ENCODE data around the gene PCSK6. TPM values are rescaled to one million over a fixed set of nuclear protein-coding genes. Genes with fewer than 3 reads are reported as not detected.

PCSK6 gene
- total RNA-seq, 1 experiment from 2014 or later, result 0.36 TPM

GRCh38 chr15:101510212-101511197, 21.0 kb upstream of the PCSK6 start:
- no peaks in the 10 kb centered on the region; the same call in 1 of the 2 replicates for H3K27me3 ChIP-seq
- DNase-seq, result no peak
- no peaks in the 10 kb centered on the region for H3K9me3 ChIP-seq (replicated peaks)
- no peak overlapping the region for H3K27ac ChIP-seq
- H3K4me3 ChIP-seq, result no peak overlapping the region
- H3K4me1 ChIP-seq, result no peaks in the 10 kb centered on the region
- no peaks in the 10 kb centered on the region for H3K36me3 ChIP-seq

GRCh38 chr15:101509279-101509678, 19.8 kb upstream of the PCSK6 start:
- Histone ChIP-seq H3K27me3 (no peaks in the 10 kb centered on the region; the same call in 1 of the 2 replicates), H3K9me3 (replicated peaks) (no peaks in the 10 kb centered on the region), H3K27ac (no peak overlapping the region), H3K4me3 (no peak overlapping the region), H3K36me3 (no peaks in the 10 kb centered on the region), H3K4me1 (no peaks in the 10 kb centered on the region)
- DNase-seq, result no peak

GRCh38 chr15:101506491-101506890, 17.0 kb upstream of the PCSK6 start:
- no peaks in the 10 kb centered on the region for H3K36me3 ChIP-seq
- no peaks in the 10 kb centered on the region for H3K4me1 ChIP-seq
- H3K27ac ChIP-seq, result no peak overlapping the region
- no peaks in the 10 kb centered on the region; the same call in 1 of the 2 replicates for H3K27me3 ChIP-seq
- no peak overlapping the region for H3K4me3 ChIP-seq
- H3K9me3 ChIP-seq (replicated peaks), result no peaks in the 10 kb centered on the region
- DNase-seq, result no peak

GRCh38 chr15:101505610-101506337, 16.3 kb upstream of the PCSK6 start:
- H3K36me3 ChIP-seq, result no peaks in the 10 kb centered on the region
- H3K27me3 ChIP-seq, result no peaks in the 10 kb centered on the region; the same call in 1 of the 2 replicates
- no peaks in the 10 kb centered on the region for H3K9me3 ChIP-seq (replicated peaks)
- no peaks in the 10 kb centered on the region; the same call in 1 of the 2 replicates for H3K4me1 ChIP-seq
- H3K27ac ChIP-seq, result no peak overlapping the region
- no peak overlapping the region for H3K4me3 ChIP-seq
- no peak for DNase-seq

- no peaks in the 10 kb centered on the region; the same call in 1 of the 2 replicates for H3K27me3 ChIP-seq
- H3K36me3 ChIP-seq, result no peaks in the 10 kb centered on the region
- H3K4me1 ChIP-seq, result peaks cover 7% of the 10 kb centered on the region
- no peak overlapping the region for H3K27ac ChIP-seq
- DNase-seq, result no peak
- H3K4me3 ChIP-seq, result no peak overlapping the region
- no peaks in the 10 kb centered on the region for H3K9me3 ChIP-seq (replicated peaks)
Observed at GRCh38 chr15:101504866-101505609, 15.5 kb upstream of the PCSK6 start.

GRCh38 chr15:101504373-101504772, 14.9 kb upstream of the PCSK6 start:
- H3K27ac ChIP-seq, result no peak overlapping the region
- H3K4me1 ChIP-seq, result peaks cover 14% of the 10 kb centered on the region
- DNase-seq, result no peak
- no peaks in the 10 kb centered on the region for H3K9me3 ChIP-seq (replicated peaks)
- H3K27me3 ChIP-seq, result no peaks in the 10 kb centered on the region; the same call in 1 of the 2 replicates
- H3K4me3 ChIP-seq, result no peak overlapping the region
- H3K36me3 ChIP-seq, result no peaks in the 10 kb centered on the region

GRCh38 chr15:101503296-101503599, 13.7 kb upstream of the PCSK6 start:
- no peaks in the 10 kb centered on the region for H3K27me3 ChIP-seq
- no peaks in the 10 kb centered on the region for H3K36me3 ChIP-seq
- H3K27ac ChIP-seq, result no peak overlapping the region
- H3K4me3 ChIP-seq, result no peak overlapping the region
- H3K4me1 ChIP-seq, result peaks cover 14% of the 10 kb centered on the region
- H3K9me3 ChIP-seq (replicated peaks), result no peaks in the 10 kb centered on the region
- no peak for DNase-seq

- Histone ChIP-seq H3K36me3 (no peaks in the 10 kb centered on the region), H3K27me3 (no peaks in the 10 kb centered on the region), H3K4me3 (no peak overlapping the region), H3K27ac (no peak overlapping the region), H3K4me1 (peaks cover 14% of the 10 kb centered on the region), H3K9me3 (replicated peaks) (no peaks in the 10 kb centered on the region)
- no peak for DNase-seq
Observed at GRCh38 chr15:101502572-101503295, 13.2 kb upstream of the PCSK6 start.

- no peak overlapping the region for H3K4me3 ChIP-seq
- no peaks in the 10 kb centered on the region for H3K27me3 ChIP-seq
- H3K36me3 ChIP-seq, result no peaks in the 10 kb centered on the region
- no peak overlapping the region for H3K27ac ChIP-seq
- peaks cover 14% of the 10 kb centered on the region for H3K4me1 ChIP-seq
- peak; percentile 58 to 65 for DNase-seq
- no peaks in the 10 kb centered on the region for H3K9me3 ChIP-seq (replicated peaks)
Observed at GRCh38 chr15:101501703-101502373, 12.3 kb upstream of the PCSK6 start.

- Histone ChIP-seq H3K4me1 (peaks cover 14% of the 10 kb centered on the region), H3K4me3 (no peak overlapping the region), H3K27me3 (no peaks in the 10 kb centered on the region; the same call in 1 of the 2 replicates), H3K36me3 (no peaks in the 10 kb centered on the region), H3K27ac (no peak overlapping the region), H3K9me3 (replicated peaks) (no peaks in the 10 kb centered on the region)
- no peak for DNase-seq
Observed at GRCh38 chr15:101500865-101501551, 11.5 kb upstream of the PCSK6 start.

- peaks cover 14% of the 10 kb centered on the region for H3K4me1 ChIP-seq
- no peak overlapping the region for H3K27ac ChIP-seq
- H3K9me3 ChIP-seq (replicated peaks), result no peaks in the 10 kb centered on the region
- H3K36me3 ChIP-seq, result no peaks in the 10 kb centered on the region
- no peak overlapping the region for H3K4me3 ChIP-seq
- H3K27me3 ChIP-seq, result peaks cover 3% of the 10 kb centered on the region; the same call in 1 of the 2 replicates
- DNase-seq, result peak; percentile 68 to 69
Observed at GRCh38 chr15:101499863-101500713, 10.6 kb upstream of the PCSK6 start.

- no peak for DNase-seq
- Histone ChIP-seq H3K27ac (no peak overlapping the region), H3K9me3 (replicated peaks) (no peaks in the 10 kb centered on the region), H3K4me3 (no peak overlapping the region), H3K4me1 (peaks cover 14% of the 10 kb centered on the region), H3K36me3 (no peaks in the 10 kb centered on the region), H3K27me3 (peaks cover 3% of the 10 kb centered on the region; the same call in 1 of the 2 replicates)
Observed at GRCh38 chr15:101498717-101499480, 9.4 kb upstream of the PCSK6 start.

All from SJCRH30 (cell line).